ENCODE results near the gene OLA1. TPM values are rescaled to one million over a fixed set of nuclear protein-coding genes. Genes with fewer than 3 reads are reported as not detected.

Gene OLA1
- total RNA-seq, 1 donor from 2014 or later, result 92.8 TPM

DNA sequence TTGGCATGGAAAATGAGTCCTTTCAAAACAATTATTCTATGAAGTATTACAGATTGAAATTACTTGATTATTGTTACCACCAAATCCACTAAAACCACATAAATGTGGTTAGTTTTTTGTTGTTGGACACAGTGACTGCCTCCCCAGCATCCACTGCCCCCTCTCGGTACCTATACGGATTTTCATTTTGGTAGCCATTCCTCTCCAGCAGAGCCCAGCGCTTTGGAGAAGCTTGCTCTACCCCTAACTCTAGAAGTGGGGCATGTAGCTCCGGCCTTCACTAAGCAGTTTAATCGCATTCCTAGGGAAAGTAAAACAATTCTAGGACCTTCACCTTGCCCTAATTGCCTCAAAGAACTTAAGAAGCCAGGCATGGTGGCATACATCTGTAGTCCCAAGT lies 24.2 kb downstream of the OLA1 start:
- no peak for DNase-seq

DNA sequence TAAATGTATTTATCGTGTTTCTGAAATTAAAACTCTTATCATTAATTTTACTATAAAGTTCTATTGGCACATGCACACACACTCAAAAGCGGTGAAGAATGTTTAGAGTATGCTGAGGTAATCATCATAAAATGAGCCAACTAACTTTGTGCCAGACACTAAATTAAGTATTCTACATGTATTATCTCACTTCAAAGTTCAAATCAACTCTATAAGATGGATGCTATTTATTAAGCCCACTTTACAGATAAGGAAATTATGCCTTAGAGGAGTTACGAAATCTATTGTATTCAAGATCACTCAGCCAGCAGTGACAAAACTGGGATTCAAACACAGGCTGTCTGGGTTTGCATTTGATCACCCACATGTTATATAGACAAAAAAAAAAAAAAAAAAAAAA lies 24.9 kb downstream of the OLA1 start:
- DNase-seq, result no peak

DNA sequence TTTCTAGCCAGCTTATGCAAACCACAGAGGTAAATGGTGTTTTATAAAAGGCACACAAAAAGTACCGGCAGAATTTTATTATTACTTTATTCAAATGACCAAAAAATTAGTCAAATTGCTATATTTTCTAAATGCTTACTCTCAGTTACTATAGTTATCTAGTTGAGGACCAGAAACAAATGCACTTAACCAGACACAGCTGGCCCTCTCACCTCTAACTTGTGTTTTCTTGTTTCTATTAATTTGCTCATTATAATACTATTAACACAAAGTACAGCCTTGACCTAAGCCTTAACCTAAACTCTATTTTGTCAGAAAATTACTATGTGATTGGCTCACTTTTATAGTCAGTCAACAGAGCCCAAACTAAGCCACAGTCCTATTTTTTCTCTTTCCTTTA lies 26.2 kb downstream of the OLA1 start:
- no peak for DNase-seq

DNA sequence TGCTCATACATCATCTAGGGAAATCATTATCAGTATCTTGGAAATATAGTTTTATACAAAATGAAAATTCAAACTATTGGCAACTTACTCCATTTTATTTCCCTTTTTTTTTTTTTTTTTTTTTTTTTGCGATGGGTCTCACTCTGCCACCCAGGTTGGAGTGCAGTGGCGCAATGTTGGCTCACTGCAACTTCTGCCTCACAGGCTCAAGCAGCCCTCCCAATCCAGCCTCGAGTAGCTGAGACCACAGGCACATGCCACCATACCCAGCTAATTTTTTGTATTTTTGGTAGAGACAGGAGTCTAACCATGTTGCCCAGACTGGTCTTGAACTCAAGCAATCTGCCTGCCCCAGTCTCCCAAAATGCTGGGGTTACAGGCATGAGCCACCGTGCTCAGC lies 29.0 kb downstream of the OLA1 start:
- no peak for DNase-seq

DNA sequence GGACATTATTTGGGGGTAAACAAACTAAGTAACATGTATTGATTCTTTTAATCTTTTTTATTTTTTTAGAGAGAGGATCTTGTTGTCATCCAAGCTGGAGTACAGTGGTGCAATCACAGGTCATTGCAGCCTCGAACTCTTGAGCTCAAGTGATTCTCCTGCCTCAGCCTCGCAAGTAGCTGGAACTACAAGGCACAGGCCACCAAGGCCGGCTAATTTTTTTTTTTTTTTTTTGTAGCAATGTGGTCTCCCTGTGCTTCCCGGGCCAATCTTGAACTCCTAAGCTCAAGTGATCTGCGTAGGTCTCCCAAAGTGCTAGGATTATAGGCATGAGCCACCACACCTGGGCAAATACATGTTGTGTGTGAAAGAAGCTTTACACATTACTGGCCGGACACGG lies 29.6 kb downstream of the OLA1 start:
- DNase-seq, result no peak

DNA sequence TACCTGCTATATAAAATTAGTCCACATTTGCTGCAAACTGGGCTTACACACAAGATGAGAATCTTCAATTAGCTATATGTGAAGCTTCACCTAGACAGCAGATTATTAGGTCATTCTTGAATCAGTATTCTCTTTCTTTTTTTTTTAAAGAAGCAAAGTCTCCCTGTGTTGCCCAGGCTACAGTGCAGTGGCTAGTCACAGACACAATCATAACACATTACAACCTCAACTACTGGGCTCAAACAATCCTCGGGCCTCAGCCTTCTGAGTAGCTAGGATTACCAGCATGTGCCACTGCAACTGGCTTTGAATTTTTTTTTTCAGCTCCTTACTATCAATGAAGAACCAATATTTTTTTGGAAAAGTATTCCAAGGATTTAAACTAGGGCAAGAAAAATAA lies 30.5 kb downstream of the OLA1 start:
- no peak for DNase-seq

DNA sequence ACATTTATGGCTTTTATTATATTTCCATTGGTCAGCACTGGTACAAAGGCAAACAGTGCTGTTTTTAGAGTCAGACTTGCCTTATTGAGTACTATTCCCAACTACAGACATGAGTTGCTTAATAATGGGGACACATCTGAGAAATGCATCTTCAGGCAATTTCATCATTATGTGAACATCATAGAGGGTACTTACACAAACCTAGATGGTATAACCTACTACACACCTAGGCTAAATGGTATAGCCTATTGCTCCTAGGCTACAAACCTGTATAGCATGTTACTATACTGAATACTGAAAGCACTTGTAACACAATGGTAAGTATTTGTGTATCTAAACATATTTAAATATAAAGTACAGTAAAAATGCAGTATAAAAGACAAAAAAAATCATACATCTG lies 36.4 kb downstream of the OLA1 start:
- no peak for DNase-seq

DNA sequence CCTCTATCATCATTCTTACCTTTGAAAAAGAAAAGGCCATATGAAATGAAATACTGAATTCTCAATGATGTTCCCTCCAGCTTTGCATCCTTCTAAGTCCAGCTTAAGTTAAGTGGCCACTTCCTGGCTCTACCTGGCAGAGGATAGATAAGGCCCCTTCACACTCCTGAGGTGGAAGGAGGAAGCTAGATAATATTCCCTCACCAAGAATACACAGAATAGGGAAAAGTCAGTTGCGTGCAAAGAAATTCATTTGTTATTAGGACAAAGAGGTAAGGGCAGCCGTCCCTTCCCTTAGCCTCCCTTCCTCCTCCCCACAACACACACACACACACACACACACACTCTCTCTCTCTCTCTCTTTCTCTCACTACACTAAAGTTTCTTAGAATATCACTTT lies 37.5 kb downstream of the OLA1 start:
- DNase-seq, result no peak

DNA sequence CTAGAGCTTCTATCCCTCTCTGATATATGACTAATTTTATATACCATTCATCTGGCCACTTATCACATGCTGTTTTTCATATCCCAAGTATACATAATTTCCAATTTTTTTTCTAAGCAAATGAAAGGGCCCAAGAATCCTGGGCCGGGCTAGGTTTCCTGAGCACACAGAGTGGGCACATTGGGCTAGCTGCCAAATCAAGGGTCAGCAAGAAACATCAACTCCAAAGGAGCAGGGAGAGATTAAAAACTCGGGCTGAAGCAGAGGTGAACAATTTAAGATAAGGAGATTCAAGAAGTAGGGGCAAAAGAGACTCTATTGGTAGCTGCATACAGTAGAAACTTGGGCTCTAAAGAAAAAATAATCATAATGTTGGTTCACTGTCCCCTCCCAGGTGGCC lies 39.0 kb downstream of the OLA1 start:
- DNase-seq, result no peak

DNA sequence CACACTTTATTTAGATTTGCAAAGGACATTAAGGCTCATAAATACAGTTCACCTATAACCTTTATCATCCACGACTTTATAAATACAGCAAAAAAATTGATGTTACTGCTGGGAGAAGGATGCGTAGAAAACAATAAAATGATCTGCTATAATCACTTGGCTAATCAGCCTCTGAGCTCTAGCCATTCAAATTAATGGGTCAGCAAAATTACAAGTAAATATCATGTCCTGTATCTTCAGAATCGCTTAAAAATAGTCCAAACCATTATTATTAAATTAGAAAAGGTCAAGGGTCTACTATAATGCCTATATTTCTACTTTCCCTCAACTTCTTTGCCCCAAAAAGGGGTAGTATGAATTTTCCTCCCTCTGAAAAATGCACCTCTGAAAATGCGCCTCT lies 40.3 kb downstream of the OLA1 start:
- no peak for DNase-seq

DNA sequence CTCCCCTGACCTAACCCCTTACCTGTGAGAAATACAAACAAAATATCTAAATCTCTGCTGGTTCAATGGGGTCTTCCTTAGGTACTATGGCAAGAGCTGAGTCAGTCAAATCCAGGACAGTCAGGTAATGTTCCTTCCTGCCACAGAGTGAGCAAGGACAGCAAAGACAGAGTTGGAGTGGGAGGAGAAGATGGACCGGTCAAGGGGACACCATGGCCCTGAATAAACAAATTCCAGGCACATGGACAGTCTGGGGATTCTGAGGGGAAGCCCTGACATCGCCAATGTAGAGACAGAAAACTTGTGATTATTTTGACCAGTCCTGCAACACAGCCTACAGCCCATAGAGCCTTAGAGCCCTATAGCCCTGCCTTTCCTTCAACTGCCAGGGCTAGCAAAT lies 42.8 kb downstream of the OLA1 start:
- no peak for DNase-seq

DNA sequence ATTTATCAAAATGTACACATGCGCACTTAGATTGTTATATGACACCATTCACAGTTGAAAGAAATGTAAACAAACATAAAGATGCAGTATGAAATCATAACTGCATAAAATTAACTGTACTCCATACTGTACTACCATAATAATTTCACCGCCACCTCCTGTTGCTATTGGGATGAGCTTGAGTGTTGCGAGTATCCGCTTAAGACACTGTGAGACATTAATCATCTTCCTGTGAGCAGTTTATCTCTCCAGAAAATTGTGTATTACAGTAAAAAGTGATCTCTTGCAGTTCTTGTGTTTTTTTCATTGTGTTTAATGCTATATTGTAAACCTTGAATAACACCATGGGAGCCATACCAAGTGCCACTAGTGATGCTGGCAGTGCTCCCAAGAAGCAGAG lies 46.1 kb downstream of the OLA1 start:
- no peak for DNase-seq

DNA sequence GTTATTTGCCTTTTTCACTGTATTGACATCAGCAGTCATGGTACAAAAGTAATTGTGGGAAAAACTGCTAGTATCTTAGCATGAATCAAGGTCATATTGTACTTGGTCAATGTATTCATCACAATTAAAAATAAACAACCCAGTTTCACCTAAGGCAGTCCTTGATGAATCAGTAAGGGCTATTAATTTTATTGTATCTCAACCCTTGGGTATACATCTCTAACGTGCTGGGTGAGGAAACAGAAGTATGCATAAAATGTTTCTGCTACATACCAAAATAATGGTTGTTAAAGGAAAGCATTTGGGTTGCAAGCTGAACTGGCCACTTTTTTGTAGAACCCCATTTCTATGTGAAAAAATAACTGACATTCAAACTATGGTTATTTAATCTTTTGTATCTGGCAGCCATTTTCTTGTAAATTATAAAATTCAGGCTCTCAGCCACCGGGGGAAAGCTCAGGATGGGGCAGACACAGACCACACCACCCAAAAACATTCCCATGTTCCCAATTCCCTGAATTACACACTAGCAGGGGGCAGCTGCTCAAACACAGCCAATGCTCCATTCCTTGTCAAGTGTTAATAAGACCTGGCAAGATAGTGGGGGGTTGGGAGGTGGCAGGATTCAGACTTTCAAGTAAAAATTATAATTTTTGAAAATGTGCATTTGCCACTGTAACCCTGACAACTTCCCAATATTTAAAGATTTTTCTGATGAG lies 49.3 kb downstream of the OLA1 start:
- DNase-seq, result no peak

DNA sequence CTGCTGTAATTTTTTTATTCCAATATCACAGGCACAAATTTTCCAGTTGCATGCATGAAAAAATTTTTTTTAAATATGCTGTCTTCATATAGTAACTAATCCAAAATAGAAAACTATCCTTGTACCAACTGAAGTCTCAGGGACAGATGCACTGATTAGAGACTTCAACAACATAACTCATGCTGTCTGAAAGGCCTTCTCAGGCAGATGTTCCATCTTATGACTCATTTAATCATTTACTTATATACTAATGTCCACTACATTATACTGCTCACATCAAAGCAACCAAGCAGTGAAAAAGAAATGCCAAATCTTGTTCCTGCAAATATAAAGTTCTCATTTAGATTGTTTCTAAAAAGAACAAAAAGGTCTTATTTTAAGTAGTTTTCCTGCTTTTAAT lies 53.1 kb downstream of the OLA1 start:
- no peak for DNase-seq

DNA sequence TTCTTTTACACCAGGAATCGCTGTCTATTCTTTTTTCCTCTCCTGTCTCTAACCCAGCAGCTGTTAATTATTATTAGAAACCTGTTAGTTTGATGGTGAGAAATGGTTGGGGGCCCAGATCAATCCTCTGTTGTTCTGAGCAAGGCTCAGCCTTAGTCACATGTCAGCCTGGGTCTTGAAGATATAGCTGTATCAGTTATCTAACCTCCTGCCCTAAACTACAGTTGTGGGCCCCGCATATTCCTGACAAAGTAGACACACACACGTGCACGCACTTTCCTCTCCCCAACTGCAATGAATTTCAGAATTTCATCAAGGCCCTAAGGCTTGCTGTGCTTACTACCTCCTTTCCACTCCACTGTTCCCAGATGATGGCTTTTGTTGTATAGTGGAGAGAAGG lies 54.6 kb downstream of the OLA1 start:
- DNase-seq, result no peak

DNA sequence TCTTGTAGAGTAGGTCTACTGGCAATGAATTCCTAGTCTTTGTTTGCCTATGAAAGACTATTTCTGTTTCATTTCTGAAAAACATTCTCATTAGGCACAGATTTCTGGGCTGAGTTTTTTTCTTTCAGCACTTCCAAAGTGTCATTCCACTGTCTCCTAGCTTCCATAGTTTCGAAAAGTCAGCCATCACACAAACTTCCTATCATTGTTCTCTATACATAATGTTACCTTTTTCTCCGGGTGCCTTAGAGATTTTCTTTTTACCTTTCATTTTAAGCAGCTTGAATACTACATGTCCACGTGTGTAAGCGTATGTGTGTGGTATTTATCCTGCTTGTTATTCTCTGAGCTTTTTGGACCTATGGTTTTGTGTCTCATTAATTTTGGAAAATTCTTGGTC lies 55.7 kb downstream of the OLA1 start:
- no peak for DNase-seq

DNA sequence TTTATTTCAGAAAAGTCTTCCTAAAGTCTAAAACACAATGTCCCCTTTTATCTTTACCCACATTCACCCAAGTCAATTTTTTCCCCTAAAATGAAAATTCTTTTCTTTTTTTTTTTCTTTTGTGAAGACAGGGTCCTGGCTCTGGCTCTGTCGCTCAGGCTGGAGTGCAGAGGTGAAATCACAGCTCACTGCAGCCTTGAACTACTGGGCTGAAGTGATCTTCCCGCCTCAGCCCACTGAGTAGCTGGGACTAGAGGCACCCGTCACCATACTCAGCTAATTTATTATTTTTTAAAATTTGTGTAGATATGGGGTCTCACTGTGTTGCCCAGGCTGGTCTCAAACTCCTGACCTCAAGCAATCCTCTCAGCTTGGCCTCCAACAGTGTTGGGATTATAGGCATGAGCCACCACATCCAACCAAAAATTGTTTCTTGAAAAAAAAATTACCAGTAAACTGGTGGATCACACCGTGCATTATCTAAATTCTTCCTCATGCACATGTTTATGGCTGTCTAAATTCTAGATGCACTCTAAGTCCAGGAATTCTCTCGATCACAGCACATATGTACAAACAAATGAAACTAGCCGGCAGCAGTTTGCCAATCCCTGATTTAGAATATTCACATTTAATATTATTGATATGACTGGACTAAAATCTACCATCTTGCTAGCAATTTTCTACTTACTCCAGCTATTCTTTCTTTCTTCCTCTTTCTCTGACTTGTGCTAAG lies 56.8 kb downstream of the OLA1 start:
- no peak for DNase-seq

DNA sequence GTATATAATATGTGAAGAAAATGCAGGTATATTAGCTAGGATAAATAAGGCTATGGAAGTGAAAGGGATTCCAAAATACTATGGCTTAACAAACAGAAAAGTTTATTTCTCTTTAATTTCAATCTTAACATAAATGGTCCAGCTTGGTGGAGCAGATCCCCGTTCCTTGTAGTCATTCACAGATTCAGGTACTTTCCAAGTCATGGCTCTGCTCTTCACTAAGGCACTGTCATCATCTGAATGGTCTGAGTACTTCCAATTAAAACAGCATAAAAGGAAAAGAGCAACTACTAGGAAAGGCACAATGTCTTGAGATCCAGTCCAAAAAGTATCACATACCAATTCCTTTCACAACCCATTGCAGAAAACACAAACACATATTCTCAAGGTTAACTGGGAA lies 63.4 kb downstream of the OLA1 start:
- no peak for DNase-seq

DNA sequence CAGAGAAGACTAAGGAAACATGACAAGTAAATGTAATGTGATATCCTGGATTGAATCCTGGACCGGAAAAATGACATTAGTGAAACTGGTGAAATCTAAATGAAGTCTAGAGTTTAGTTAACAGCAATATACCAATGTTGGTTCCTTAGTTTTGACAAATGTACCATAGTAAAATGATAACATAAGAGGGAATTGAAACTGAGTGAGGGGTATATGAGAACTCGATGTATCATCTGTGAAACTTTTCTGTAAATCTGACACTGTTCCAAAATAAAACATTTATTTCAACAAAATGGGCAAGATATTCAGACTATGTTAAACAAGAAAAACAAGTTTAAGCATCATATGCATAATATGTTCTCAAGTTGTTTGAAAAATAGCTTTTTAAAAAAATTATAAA lies 63.8 kb downstream of the OLA1 start:
- DNase-seq, result no peak

DNA sequence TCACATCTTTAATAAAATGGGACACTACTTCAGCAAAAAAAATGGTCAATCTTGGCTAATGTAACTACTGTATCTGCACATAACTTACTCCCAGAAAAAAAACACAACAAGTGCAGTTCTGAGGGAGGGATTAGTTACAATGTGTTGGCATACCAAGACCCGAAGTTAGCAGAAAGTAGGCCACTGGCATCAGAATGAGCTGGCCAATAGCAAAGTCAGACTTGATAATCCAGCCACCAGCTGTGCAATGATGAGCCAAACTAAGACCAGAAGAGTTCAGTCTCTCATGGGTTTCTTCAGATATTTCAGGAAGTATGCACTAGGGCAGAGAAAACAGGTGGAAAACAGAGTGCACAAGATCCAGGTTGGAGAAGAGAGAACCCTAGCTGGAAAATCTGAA lies 65.3 kb downstream of the OLA1 start:
- DNase-seq, result no peak

DNA sequence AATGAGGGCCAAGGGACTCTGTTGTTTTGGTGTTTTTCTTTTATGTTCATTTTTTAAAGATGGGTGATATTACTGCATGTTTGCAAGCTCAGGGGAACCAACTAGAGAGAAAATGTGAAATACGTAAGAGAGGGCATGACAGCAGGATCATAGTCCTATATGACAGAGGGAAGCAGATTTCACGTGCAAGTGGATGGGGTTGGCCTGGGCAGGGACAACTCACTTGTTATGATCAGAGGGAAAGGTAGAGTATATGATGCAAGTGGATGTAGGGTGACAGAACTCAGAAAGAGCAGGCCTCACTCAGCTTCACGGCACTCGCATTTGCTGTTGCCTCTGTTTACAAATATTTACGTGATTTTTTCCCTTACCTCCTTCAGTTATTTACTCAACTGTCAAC lies 67.0 kb downstream of the OLA1 start:
- no peak for DNase-seq

DNA sequence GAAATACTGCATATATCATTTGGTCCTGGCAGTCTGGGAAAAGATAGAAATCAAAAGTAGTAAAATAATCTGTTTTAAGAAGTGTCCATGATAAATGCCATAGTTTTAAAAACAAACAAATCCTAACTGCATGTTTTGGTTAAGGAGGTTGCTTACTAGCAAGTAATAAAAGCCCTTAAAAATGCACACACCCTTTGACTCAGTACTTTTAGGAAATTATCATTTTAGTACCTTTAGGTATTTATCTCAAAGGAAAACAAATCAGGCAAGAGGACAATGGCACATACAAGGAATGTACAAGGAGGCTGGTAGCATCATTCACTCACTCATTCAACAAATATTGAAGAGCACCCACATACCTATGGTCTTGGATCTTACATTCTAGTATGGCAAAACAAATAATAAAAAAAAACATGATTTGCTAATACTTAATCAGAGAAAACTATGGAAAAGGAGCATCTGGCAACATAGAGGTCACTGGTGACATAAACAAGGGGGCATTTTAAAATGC lies 67.6 kb downstream of the OLA1 start:
- DNase-seq, result no peak

DNA sequence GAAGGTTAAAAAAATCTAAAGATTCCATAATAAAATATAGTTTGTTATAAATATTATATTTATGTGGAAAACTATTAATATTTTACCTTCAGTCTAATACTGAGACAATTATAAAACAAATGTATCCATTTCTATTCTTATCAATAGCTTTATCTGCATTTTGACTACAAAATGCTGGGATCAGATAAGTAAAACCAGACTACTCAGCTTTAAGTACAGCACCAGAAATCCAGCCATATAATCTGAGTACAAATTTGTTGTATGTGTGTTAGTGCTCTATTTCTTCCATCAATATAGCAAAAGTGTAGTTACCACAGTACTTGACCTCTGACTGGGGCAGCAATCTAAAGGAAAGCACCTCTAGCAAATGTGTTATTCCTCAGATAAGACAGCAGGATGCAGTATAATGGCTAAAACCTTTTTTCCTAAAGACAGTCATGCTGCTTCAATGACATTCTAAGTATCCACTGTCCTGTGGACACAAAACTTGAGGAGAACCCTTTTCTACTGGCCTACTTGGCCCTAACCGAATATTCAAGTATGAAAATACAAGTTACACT lies 68.1 kb downstream of the OLA1 start:
- no peak for DNase-seq

DNA sequence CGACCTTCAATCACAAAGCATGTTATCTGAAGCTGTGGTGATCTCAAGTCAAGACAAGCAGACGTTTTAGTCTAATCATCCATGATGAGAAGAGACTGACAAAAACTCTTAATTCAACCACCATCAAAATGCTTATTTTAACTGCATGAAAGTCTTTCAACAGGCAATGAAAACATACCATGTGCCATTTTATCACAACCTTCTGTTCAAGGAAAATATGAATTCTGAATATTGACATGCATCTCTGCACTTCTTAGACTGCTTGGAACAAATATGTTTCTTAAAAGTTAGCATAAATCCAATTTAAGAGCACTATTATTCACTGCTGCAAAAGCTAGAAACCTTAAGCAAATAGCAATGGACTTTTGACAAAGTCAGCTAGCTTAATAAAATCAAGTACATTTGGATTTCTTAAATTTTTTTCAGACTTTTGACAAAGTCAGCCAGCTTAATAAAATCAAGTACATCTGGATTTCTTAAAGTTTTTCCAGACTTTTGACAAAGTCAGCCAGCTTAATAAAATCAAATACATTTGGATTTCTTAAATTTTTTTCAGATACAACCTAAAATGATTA lies 70.9 kb downstream of the OLA1 start:
- no peak for DNase-seq
